ENCODE results near the gene CALML3. TPM values are rescaled to one million over a fixed set of nuclear protein-coding genes. Genes with fewer than 3 reads are reported as not detected.

Gene CALML3
- total RNA-seq, 1 experiment from 2014 or later, result not detected

Other genes starting within 250 kb of the CALML3 start
- gene UCN3, start 160.0 kb upstream of the CALML3 start, total RNA-seq (2021; ENCODE audit: unreplicated experiment), result not detected
- gene TUBAL3, start 120.1 kb upstream of the CALML3 start, total RNA-seq (2021; ENCODE audit: unreplicated experiment), result not detected
- gene NET1, start 112.4 kb upstream of the CALML3 start, total RNA-seq (2021; ENCODE audit: unreplicated experiment), result 28.6 TPM
- gene CALML5, start 25.4 kb upstream of the CALML3 start, total RNA-seq (2021; ENCODE audit: unreplicated experiment), result not detected
- gene ASB13, start 141.6 kb downstream of the CALML3 start, total RNA-seq (2021; ENCODE audit: unreplicated experiment), result 18.4 TPM
- gene TASOR2, start 159.9 kb downstream of the CALML3 start, total RNA-seq (2021; ENCODE audit: unreplicated experiment), result 57.4 TPM